Ascending aorta (tissue), 2 donors: ENCODE results near the gene BEND5. TPM values are rescaled to one million over a fixed set of nuclear protein-coding genes. Genes with fewer than 3 reads are reported as not detected.

Experiments used
- DNase-seq, 2 donors: peaks; one replicate each; pipeline ENCODE4 v3.0.0-alpha.2; 2019; ENCODE audit warnings: low spot score in 2 of 2
- H3K27ac ChIP-seq, 2 donors: fragments of 200-600 bp; sonication (generic); one replicate each; pipeline ENCODE4 v1.5.1; 2016 to 2017; ENCODE audit warnings: mild to moderate bottlenecking in 1 of 2
- H3K27me3 ChIP-seq: fragments of 200-600 bp; sonication (generic); one replicate; pipeline ENCODE4 v1.5.1; 2017
- H3K36me3 ChIP-seq, 2 donors: fragments of 200-600 bp; sonication (generic); one replicate each; pipeline ENCODE4 v1.5.1; 2016
- H3K4me1 ChIP-seq, 2 donors: fragments of 200-600 bp; sonication (generic); one replicate each; pipeline ENCODE4 v1.5.1; 2016 to 2017; ENCODE audit warnings: mild to moderate bottlenecking in 1 of 2
- H3K4me3 ChIP-seq, 2 donors: fragments of 200-600 bp; sonication (generic); one replicate each; pipeline ENCODE4 v1.5.1; 2016 to 2017; ENCODE audit warnings: mild to moderate bottlenecking in 1 of 2
- H3K9me3 ChIP-seq, 2 donors: fragments of 200-600 bp; sonication (generic); one replicate each; pipeline ENCODE4 v1.5.1; 2016
- CTCF ChIP-seq, 3 experiments: fragments of 200-600 bp in 2 of 3; fragments of 450-650 bp in 1 of 3; sonication (generic) in 2 of 3; IDR thresholded peaks; one replicate each; pipeline ENCODE4 v1.5.1; 2016 to 2019; ENCODE audit warnings: antibody characterized with exemption in 3 of 3, mild to moderate bottlenecking in 1 of 3, moderate library complexity in 1 of 3
- intact Hi-C: fragments of 100-400 bp; cut with DNase I; formaldehyde crosslinking; loops from one replicate; pipeline ENCODE4 v1.15.1; 2023
- total RNA-seq: library from RNA; depleted of rRNA; stranded (reverse); fragments of >200 nt; gene quantifications from one replicate; pipeline ENCODE4 v1.1.0, GENCODE V29; 2016

BEND5 gene
- total RNA-seq, 1 donor from 2014 or later = 3.4 TPM

- no peaks in the 10 kb centered on the region for H3K36me3 ChIP-seq
- intact Hi-C loops = no loop called here
- TF ChIP-seq CTCF (IDR thresholded peaks at IDR 0.05) = no peak
- no peak overlapping the region for H3K27ac ChIP-seq
- no peaks in the 10 kb centered on the region for H3K4me1 ChIP-seq
- H3K9me3 ChIP-seq = no peaks in the 10 kb centered on the region
- DNase-seq = peak in 1 of 2 donors; percentile 7
- no peaks in the 10 kb centered on the region for H3K27me3 ChIP-seq
- no peak overlapping the region for H3K4me3 ChIP-seq
Measured at GRCh38 chr1:48718116-48718630, 58.5 kb downstream of the BEND5 start.

GRCh38 chr1:48717082-48717481 lies 59.6 kb downstream of the BEND5 start:
- Histone ChIP-seq H3K9me3 (no peaks in the 10 kb centered on the region), H3K4me3 (no peak overlapping the region), H3K27me3 (no peaks in the 10 kb centered on the region), H3K4me1 (no peaks in the 10 kb centered on the region), H3K36me3 (no peaks in the 10 kb centered on the region), H3K27ac (no peak overlapping the region)
- intact Hi-C loops = no loop called here
- no peak for TF ChIP-seq CTCF (IDR thresholded peaks at IDR 0.05)
- no peak for DNase-seq

- H3K9me3 ChIP-seq = no peaks in the 10 kb centered on the region
- intact Hi-C loops = no loop called here
- H3K36me3 ChIP-seq = no peaks in the 10 kb centered on the region
- no peaks in the 10 kb centered on the region for H3K27me3 ChIP-seq
- no peak for TF ChIP-seq CTCF (IDR thresholded peaks at IDR 0.05)
- H3K4me3 ChIP-seq = no peak overlapping the region
- H3K27ac ChIP-seq = no peak overlapping the region
- DNase-seq = no peak
- H3K4me1 ChIP-seq = no peaks in the 10 kb centered on the region
Measured at GRCh38 chr1:48715921-48716320, 60.8 kb downstream of the BEND5 start.

GRCh38 chr1:48710915-48711314 lies 65.8 kb downstream of the BEND5 start:
- no peak for DNase-seq
- TF ChIP-seq CTCF (IDR thresholded peaks at IDR 0.05) = no peak
- H3K27me3 ChIP-seq = no peaks in the 10 kb centered on the region
- intact Hi-C loops = no loop called here
- no peak overlapping the region for H3K4me3 ChIP-seq
- no peaks in the 10 kb centered on the region for H3K36me3 ChIP-seq
- H3K9me3 ChIP-seq = no peaks in the 10 kb centered on the region
- H3K27ac ChIP-seq = no peak overlapping the region
- H3K4me1 ChIP-seq = no peaks in the 10 kb centered on the region

- DNase-seq = no peak
- intact Hi-C loops = no loop called here
- no peak for TF ChIP-seq CTCF (IDR thresholded peaks at IDR 0.05)
- Histone ChIP-seq H3K36me3 (no peaks in the 10 kb centered on the region), H3K9me3 (no peaks in the 10 kb centered on the region), H3K27me3 (no peaks in the 10 kb centered on the region), H3K4me3 (no peak overlapping the region), H3K27ac (no peak overlapping the region), H3K4me1 (no peaks in the 10 kb centered on the region)
Measured at GRCh38 chr1:48710318-48710717, 66.4 kb downstream of the BEND5 start.

GRCh38 chr1:48704736-48705135 lies 72.0 kb downstream of the BEND5 start:
- H3K4me1 ChIP-seq = no peaks in the 10 kb centered on the region
- H3K27me3 ChIP-seq = no peaks in the 10 kb centered on the region
- H3K27ac ChIP-seq = no peak overlapping the region
- H3K36me3 ChIP-seq = no peaks in the 10 kb centered on the region
- H3K9me3 ChIP-seq = no peaks in the 10 kb centered on the region
- TF ChIP-seq CTCF (IDR thresholded peaks at IDR 0.05) = no peak
- intact Hi-C loops = no loop called here
- no peak for DNase-seq
- no peak overlapping the region for H3K4me3 ChIP-seq
